ENCODE measurements around the gene PGM2. TPM values are rescaled to one million over a fixed set of nuclear protein-coding genes. Genes with fewer than 3 reads are reported as not detected.

Gene PGM2
- total RNA-seq, 4 donors from 2014 or later = 52.7 to 83.9 (median 74.7) TPM

- intact Hi-C loops (cut with DNase I; ENCODE audit: low total_unique reads) = no loop called here
- no peak for DNase-seq (ENCODE audit: low spot score in 2 of 2)
- TF ChIP-seq POLR2A (IDR thresholded peaks at IDR 0.05) = no peak
- TF ChIP-seq CTCF (IDR thresholded peaks at IDR 0.05) = no peak
- H3K4me3 ChIP-seq (ENCODE audit: low read depth, poor library complexity, severe bottlenecking) = no peak overlapping the region
These were observed 32.4 kb downstream of the PGM2 start for GRCh38 chr4:37858872-37859271.

- 98 to 100% methylated on average over 1 of the region's 1 CpG for WGBS, 2 donors
- no peak overlapping the region for H3K4me3 ChIP-seq (ENCODE audit: low read depth, poor library complexity, severe bottlenecking)
- DNase-seq (ENCODE audit: low spot score in 2 of 2) = no peak
- intact Hi-C loops (cut with DNase I; ENCODE audit: low total_unique reads) = no loop called here
- no peak for TF ChIP-seq POLR2A (IDR thresholded peaks at IDR 0.05)
- TF ChIP-seq CTCF (IDR thresholded peaks at IDR 0.05) = no peak
These were observed 33.8 kb downstream of the PGM2 start for GRCh38 chr4:37860266-37860665.

- no peak for TF ChIP-seq POLR2A (IDR thresholded peaks at IDR 0.05)
- TF ChIP-seq CTCF (IDR thresholded peaks at IDR 0.05) = no peak
- H3K4me3 ChIP-seq (ENCODE audit: low read depth, poor library complexity, severe bottlenecking) = no peak overlapping the region
- 90 to 95% methylated on average over 4 of the region's 4 CpGs for WGBS, 2 donors
- DNase-seq (ENCODE audit: low spot score in 2 of 2) = no peak
- intact Hi-C loops (cut with DNase I; ENCODE audit: low total_unique reads) = no loop called here
These were observed 36.5 kb downstream of the PGM2 start for GRCh38 chr4:37862961-37863360.

- no peak for DNase-seq (ENCODE audit: low spot score in 2 of 2)
- no peak for TF ChIP-seq POLR2A (IDR thresholded peaks at IDR 0.05)
- TF ChIP-seq CTCF (IDR thresholded peaks at IDR 0.05) = no peak
- H3K4me3 ChIP-seq (ENCODE audit: low read depth, poor library complexity, severe bottlenecking) = no peak overlapping the region
- intact Hi-C loops (cut with DNase I; ENCODE audit: low total_unique reads) = no loop called here
- WGBS, 2 donors = 59 to 74% methylated on average over 4 of the region's 4 CpGs
These were observed 38.3 kb downstream of the PGM2 start for GRCh38 chr4:37864786-37865185.

- no peak overlapping the region for H3K4me3 ChIP-seq (ENCODE audit: low read depth, poor library complexity, severe bottlenecking)
- intact Hi-C loops (cut with DNase I; ENCODE audit: low total_unique reads) = no loop called here
- WGBS, 2 donors = 86 to 91% methylated on average over 3 of the region's 3 CpGs
- no peak for TF ChIP-seq POLR2A (IDR thresholded peaks at IDR 0.05)
- no peak for TF ChIP-seq CTCF (IDR thresholded peaks at IDR 0.05)
- DNase-seq (ENCODE audit: low spot score in 2 of 2) = no peak
These were observed 39.0 kb downstream of the PGM2 start for GRCh38 chr4:37865450-37865849.

- 95 to 98% methylated on average over 3 of the region's 3 CpGs for WGBS, 2 donors
- intact Hi-C loops (cut with DNase I; ENCODE audit: low total_unique reads) = no loop called here
- TF ChIP-seq CTCF (IDR thresholded peaks at IDR 0.05) (no peak), POLR2A (IDR thresholded peaks at IDR 0.05) (no peak)
- DNase-seq (ENCODE audit: low spot score in 2 of 2) = no peak
- no peak overlapping the region for H3K4me3 ChIP-seq (ENCODE audit: low read depth, poor library complexity, severe bottlenecking)
These were observed 40.6 kb downstream of the PGM2 start for GRCh38 chr4:37867102-37867501.
